Muscle layer of duodenum (tissue), 2 donors: ENCODE data around the gene USP16.
"Not testable (repeated sequence)": the region's sequence is repeated elsewhere in the genome, so short reads cannot be mapped to it uniquely, and the experiment has no call there.

ENCODE experiments used
- H3K27ac ChIP-seq: one replicate; pipeline ENCODE4 v1.7.0; 2013; ENCODE audit warnings: mild to moderate bottlenecking, low read length
- H3K27me3 ChIP-seq: one replicate; pipeline ENCODE4 v1.7.0; 2013; ENCODE audit warnings: low read depth, mild to moderate bottlenecking, control low read depth, low read length
- H3K36me3 ChIP-seq, 2 donors: one replicate each; pipeline ENCODE4 v1.7.0; 2013; ENCODE audit warnings: low read length in 2 of 2, control low read depth in 1 of 2, mild to moderate bottlenecking in 1 of 2; ENCODE audit not compliant: insufficient read depth in 2 of 2, control insufficient read depth in 1 of 2
- H3K4me1 ChIP-seq, 2 donors: one replicate each; pipeline ENCODE4 v1.7.0; 2013; ENCODE audit warnings: low read length in 2 of 2, mild to moderate bottlenecking in 2 of 2, control low read depth in 1 of 2, moderate library complexity in 1 of 2; ENCODE audit not compliant: insufficient read depth in 2 of 2, control insufficient read depth in 1 of 2
- H3K4me3 ChIP-seq, 2 donors: one replicate each; pipeline ENCODE4 v1.7.0; 2013; ENCODE audit warnings: low read length in 2 of 2, low read depth in 1 of 2, mild to moderate bottlenecking in 1 of 2
- H3K9me3 ChIP-seq, 2 donors: one replicate each; pipeline ENCODE4 v1.7.0; 2013; ENCODE audit warnings: low read length in 2 of 2, control low read depth in 1 of 2, mild to moderate bottlenecking in 1 of 2; ENCODE audit not compliant: control insufficient read depth in 1 of 2
- donor health status: healthy.

The USP16 gene

GRCh38 chr21:29024474-29025327 is at the start of gene USP16:
TSS of gene USP16 (plus strand) at chr21:29024668. CDS start at chr21:29027914, 3,246 bp downstream.
- H3K4me1 ChIP-seq: peaks cover 10 to 16% of the 10 kb centered on the region in 2 donors
- H3K27me3 ChIP-seq: no peaks in the 10 kb centered on the region
- no peaks in the 10 kb centered on the region for H3K9me3 ChIP-seq
- peaks cover 0 to 10% of the 10 kb centered on the region in 2 donors for H3K36me3 ChIP-seq
- peak within 1 kb of the TSS; percentile 83 to 92 for H3K4me3 ChIP-seq
- peak within 1 kb of the TSS; percentile 100 for H3K27ac ChIP-seq

GRCh38 chr21:28975397-28975796 is 49.1 kb upstream of the USP16 start:
- H3K4me1 ChIP-seq: peaks cover 0 to 4% of the 10 kb centered on the region in 2 donors
- no peaks in the 10 kb centered on the region for H3K27me3 ChIP-seq
- H3K4me3 ChIP-seq: no peak overlapping the region
- H3K27ac ChIP-seq: no peak overlapping the region
- peaks cover 16 to 31% of the 10 kb centered on the region in 2 donors for H3K36me3 ChIP-seq
- no peaks in the 10 kb centered on the region for H3K9me3 ChIP-seq

DNA sequence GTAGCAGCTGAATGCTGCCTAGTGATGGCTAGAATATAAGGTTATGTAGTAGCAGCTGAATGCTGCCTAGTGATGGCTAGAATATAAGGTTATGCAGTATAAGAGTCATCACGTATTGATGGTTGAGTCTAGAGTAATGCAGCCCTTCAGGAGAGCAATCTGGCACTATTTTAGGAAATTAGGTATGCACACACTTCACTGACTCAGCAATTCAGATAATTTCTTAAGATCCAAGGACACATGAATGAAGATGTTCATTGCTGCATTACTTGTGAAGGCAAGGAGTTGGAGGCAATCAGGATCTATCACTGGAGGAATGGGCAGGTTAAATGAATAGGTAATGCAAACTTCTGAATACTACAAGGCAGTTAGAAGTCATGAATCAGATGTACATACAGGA is 45.4 kb upstream of the USP16 start:
- no peaks in the 10 kb centered on the region for H3K27me3 ChIP-seq

DNA sequence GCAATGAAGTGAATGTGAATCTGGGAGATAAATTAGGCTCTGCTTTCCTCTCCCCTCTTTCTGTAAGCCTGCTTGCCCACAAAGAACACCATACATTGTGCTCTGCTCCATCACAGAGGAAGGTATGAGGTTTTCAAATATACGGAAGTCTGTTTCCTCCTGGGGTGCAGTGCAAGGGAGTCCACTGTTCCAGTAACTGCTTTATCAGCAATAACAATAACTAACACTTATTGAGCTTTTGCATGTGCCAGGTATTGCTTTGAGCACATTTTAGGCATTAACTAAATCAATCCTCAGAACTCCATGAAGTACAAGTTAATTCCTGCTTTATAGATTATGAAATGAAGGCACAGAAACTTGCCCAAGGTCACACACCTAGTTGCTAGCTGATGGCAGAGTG is 41.8 kb upstream of the USP16 start:
- Histone ChIP-seq H3K36me3 (peaks cover 39 to 51% of the 10 kb centered on the region in 2 donors), H3K27me3 (no peaks in the 10 kb centered on the region), H3K9me3 (no peaks in the 10 kb centered on the region), H3K4me3 (no peak overlapping the region), H3K27ac (no peak overlapping the region), H3K4me1 (no peaks in the 10 kb centered on the region)

More for the DNA sequence above, 45.4 kb upstream of the USP16 start:
- Histone ChIP-seq H3K4me1 (peaks cover 0 to 4% of the 10 kb centered on the region in 2 donors), H3K36me3 (peaks cover 35 to 50% of the 10 kb centered on the region in 2 donors), H3K27ac (no peak overlapping the region), H3K9me3 (no peaks in the 10 kb centered on the region), H3K4me3 (no peak overlapping the region)

- Histone ChIP-seq H3K9me3 (no peaks in the 10 kb centered on the region), H3K4me1 (peaks cover 8 to 11% of the 10 kb centered on the region in 2 donors), H3K27ac (no peak overlapping the region), H3K4me3 (no peak overlapping the region), H3K27me3 (no peaks in the 10 kb centered on the region), H3K36me3 (peaks cover 23 to 31% of the 10 kb centered on the region in 2 donors)
Measured at GRCh38 chr21:28986677-28987076, 37.8 kb upstream of the USP16 start.

GRCh38 chr21:28988146-28988545 is 36.3 kb upstream of the USP16 start:
- not testable (repeated sequence) for H3K4me3 ChIP-seq, H3K9me3 ChIP-seq, H3K27ac ChIP-seq, H3K27me3 ChIP-seq
- peaks cover 13 to 16% of the 10 kb centered on the region in 2 donors for H3K4me1 ChIP-seq
- peaks cover 11 to 16% of the 10 kb centered on the region in 2 donors for H3K36me3 ChIP-seq

DNA sequence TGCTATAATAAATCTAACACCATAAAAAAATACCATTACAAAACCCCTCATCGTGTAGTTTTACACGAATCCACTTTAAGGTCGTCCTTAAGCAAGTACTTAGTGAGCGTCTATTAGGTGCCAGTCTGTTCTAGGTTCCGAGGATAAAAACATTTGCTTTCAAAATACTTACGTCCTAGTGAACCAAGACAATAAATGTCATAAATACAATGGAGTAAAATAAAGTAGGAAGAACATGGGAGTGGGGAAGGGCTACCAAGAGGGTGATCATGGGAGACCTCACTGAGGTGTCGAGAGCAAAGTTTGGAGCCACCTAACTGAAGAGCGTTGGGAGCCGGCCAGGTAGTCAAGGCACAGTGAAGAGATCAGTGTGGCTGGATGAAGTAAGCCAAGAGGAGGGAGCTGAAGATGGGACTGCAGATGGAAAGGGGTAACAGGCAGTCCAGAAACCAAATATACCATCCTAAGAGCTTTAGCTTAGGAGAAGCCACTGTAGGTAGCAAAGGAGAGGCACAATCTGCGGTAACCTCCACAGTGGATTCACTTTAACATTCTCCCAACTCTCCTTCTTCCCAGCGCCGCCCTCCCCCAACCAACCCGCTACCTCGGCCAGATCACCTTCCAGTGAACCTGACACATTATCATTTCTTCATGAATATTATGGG is 32.5 kb upstream of the USP16 start:
- peak overlapping the region; percentile 94 for H3K27ac ChIP-seq
- peak overlapping the region; percentile 76 to 90 for H3K4me3 ChIP-seq
- H3K27me3 ChIP-seq: no peaks in the 10 kb centered on the region
- no peaks in the 10 kb centered on the region for H3K9me3 ChIP-seq
- peaks cover 16% of the 10 kb centered on the region in 2 donors for H3K4me1 ChIP-seq
- no peaks in the 10 kb centered on the region for H3K36me3 ChIP-seq

DNA sequence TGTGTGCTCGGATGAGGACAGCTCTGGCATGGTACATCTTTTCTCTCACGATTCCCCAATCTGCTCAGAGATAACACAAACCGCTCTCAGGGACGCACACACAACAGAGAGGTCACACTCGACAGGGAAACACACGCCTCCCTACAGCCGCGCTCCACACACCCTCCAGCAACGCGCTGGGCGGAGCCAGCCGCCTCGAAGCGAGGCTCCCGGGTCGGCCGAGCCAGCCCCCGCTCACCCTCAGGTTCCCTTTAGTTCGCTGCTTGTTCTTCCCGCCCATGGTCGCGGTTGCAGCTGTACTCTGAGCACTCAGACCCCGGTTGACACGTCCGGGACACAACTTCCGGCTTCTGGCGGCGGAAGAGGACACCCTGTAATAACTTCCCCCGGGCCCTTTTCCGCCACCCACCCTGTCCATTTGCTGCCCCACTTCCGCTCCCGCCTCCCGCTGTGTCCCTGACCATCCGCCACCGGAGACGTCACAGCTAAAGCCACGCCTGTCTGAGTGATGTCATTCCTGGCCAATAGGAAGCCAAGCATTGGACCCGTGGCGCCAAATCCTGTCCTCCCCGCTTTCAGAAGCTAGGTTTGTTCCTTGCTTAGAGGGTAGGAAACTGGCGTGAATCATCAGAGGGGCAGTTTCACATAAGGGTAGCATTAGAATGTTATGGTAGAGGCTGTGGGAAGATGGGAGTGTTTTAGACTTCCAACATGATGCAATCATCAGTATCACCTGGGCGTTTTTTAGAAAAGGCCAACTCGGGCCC is 31.8 kb upstream of the USP16 start, which contains the start of gene LTN1:
TSS of gene LTN1 (minus strand) at position 352 of the 767 bp plus-strand sequence. CDS start at position 280, 72 bp downstream.
- Histone ChIP-seq H3K27me3 (no peaks in the 10 kb centered on the region), H3K27ac (peak within 1 kb of the TSS; percentile 94), H3K4me1 (peaks cover 16% of the 10 kb centered on the region in 2 donors), H3K4me3 (peak within 1 kb of the TSS; percentile 76 to 90), H3K9me3 (no peaks in the 10 kb centered on the region), H3K36me3 (no peaks in the 10 kb centered on the region)

GRCh38 chr21:28993293-28993629 is 31.2 kb upstream of the USP16 start:
- Histone ChIP-seq H3K27me3 (no peaks in the 10 kb centered on the region), H3K4me1 (peaks cover 16% of the 10 kb centered on the region in 2 donors), H3K4me3 (peak overlapping the region; percentile 76 to 90), H3K9me3 (no peaks in the 10 kb centered on the region), H3K27ac (peak overlapping the region; percentile 94), H3K36me3 (no peaks in the 10 kb centered on the region)

DNA sequence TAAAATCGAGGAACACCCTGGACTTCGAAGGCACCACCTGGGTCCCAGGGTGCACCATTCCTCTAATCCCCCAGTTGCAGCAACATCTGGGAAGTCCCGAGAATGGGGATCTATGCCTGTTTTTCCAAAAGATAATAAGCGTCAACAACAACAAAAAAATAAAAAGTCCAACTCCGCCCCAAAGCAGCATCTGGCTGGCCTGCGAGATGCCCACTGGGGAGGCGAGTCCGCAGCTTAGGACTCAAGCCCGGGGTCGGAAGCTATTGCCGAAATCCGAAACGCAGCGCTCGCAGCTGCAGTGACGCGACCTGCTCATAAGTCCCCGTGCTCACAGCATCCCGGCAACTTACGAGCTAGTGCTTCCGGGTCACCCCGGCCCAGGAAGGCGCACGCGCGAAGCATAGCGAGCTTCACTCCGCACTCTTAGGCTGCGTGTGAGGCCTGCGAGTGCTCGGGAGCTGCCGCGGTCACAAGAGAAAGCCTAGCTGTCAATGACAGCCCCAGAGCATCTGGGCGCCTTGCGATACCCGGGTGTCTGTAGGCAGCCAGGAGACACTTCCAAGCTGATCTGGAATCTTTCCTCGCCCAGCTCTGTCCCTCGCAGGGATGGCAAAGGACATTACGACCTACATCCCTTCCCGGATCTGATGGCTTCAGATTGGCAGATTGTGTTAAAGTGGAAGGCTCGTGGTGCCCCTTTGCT is 21.9 kb upstream of the USP16 start:
- H3K9me3 ChIP-seq: no peaks in the 10 kb centered on the region
- H3K27ac ChIP-seq: peak overlapping the region; percentile 99
- H3K36me3 ChIP-seq: peaks cover 0 to 12% of the 10 kb centered on the region in 2 donors
- no peaks in the 10 kb centered on the region for H3K4me1 ChIP-seq
- H3K4me3 ChIP-seq: peak overlapping the region; percentile 65 to 94
- H3K27me3 ChIP-seq: no peaks in the 10 kb centered on the region
